GM10266 (cell line): ENCODE results near the gene LRRC28.

Experiments
- DNase-seq: peaks from one replicate; pipeline ENCODE4 v3.0.0; 2012; ENCODE audit errors: extremely low spot score
- TF ChIP-seq, protein P1 (sequence below): IDR thresholded peaks from 2 replicates; pipeline ENCODE4 v1.5.1; 2012; ENCODE audit warnings: mild to moderate bottlenecking, low read depth; ENCODE audit not compliant: control insufficient read depth, insufficient read depth; ENCODE audit errors: missing control alignments

Gene LRRC28

DNA sequence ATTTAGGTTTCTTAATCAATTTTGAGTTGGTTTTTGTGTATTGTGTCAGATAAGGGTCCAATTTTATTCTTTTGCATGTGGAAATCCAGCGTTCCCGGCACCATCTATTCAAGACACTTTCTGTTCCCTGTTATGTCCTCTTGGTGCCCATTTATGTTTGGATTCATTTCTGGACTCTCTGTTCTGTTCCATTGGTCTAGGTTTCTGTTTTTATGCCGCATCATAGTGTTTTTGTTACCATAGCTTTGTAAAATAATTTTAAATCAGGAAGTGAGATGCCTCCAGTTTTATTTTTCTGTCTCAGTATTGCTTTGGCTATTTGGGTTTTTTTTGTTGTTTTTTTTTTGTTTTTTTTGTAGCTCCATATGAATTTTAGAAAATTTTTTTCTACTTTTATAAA is 97.1 kb downstream of the LRRC28 start:
- TF ChIP-seq, protein P1, sequence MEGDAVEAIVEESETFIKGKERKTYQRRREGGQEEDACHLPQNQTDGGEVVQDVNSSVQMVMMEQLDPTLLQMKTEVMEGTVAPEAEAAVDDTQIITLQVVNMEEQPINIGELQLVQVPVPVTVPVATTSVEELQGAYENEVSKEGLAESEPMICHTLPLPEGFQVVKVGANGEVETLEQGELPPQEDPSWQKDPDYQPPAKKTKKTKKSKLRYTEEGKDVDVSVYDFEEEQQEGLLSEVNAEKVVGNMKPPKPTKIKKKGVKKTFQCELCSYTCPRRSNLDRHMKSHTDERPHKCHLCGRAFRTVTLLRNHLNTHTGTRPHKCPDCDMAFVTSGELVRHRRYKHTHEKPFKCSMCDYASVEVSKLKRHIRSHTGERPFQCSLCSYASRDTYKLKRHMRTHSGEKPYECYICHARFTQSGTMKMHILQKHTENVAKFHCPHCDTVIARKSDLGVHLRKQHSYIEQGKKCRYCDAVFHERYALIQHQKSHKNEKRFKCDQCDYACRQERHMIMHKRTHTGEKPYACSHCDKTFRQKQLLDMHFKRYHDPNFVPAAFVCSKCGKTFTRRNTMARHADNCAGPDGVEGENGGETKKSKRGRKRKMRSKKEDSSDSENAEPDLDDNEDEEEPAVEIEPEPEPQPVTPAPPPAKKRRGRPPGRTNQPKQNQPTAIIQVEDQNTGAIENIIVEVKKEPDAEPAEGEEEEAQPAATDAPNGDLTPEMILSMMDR: no peak
- DNase-seq: no peak

DNA sequence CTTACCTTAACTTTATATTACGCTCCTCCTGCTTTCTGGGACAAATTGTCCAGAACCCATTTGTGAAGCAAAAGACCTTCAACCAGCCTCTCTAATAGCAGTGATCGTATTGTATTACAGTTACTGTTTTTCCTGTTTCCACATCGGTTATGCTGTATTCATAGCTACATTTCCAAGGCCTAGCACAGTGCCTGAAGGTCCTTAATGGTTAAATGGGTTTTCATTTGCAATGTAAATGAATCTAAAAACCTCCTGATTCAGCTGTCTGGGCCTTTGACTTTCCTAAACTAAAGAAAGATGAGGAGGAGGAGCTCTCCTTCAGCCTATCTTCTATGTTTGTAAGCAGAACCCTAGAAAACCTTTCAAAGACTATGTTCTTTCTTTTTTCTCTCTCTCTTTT is 99.1 kb downstream of the LRRC28 start:
- no peak for DNase-seq
- TF ChIP-seq, protein P1: no peak

DNA sequence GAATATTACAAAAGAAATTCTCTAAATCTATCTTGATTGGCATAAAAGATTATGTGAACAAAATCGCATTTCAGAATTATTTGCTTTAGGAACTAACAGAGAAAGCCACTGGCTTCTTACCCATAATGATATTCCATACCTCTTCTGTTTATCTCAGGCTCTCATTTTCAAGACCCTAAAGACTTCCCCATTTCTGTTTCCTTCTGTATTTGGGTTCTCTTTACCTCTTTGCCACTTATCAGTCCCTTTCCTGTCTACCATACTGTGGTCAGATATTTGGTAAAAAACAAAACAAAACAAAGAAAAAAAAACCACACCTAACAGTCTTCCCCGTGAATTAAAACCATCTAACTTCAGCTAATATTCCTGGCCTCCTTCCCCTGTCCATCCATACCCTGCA is 108.5 kb downstream of the LRRC28 start:
- no peak for DNase-seq

DNA sequence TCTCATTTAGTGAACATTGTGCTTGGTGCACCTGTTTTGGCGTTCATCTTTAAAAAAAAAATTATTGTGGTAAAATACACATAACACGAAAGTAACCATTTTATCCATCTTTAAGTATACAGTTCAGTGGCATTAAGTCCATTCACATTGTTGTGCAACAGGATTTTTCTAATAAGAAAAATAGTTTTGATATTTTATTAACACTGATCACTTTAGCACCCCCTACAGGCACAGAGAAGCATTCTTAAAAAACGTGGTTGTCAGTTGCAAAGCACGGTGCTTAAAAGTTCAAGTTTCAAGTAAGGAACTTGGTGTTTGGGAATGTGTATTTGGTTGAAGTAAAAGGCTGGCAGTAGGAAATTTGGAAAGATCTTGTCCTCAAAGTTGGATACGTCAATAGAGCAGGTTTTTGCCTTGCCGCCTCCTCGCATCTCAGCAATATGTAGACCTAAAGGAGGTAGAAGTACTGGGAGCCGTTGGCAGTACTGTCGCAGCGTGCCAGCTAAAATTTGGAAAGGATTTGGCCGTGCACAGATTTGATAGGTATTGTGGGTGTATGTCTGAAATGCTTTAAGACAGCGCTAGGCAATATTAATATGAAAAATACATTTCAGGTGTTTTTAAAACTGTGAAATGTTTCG is 110.4 kb downstream of the LRRC28 start:
- DNase-seq: no peak
- TF ChIP-seq, protein P1: no peak

More for the DNA sequence above, 108.5 kb downstream of the LRRC28 start:
- TF ChIP-seq, protein P1: no peak

DNA sequence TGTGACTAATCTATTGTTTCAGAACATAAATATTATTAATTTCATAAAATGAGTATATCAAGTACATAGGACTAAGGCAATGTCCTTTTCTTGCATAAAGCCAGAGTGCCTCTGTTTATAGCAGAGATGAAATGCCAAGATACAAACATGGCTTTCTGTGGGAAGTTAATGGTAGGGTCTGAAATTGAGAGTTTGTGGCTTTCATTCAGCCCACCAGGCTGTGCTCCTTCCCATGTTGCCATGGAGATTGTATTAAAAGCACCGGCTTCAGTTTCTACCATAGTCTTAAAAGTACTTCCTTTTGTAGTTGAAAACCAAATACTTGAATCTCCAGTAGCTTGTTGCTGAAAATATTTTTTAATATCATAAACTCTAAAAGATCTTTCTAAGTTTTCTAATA is 114.0 kb downstream of the LRRC28 start:
- TF ChIP-seq, protein P1: no peak
- DNase-seq: peak; percentile 53

DNA sequence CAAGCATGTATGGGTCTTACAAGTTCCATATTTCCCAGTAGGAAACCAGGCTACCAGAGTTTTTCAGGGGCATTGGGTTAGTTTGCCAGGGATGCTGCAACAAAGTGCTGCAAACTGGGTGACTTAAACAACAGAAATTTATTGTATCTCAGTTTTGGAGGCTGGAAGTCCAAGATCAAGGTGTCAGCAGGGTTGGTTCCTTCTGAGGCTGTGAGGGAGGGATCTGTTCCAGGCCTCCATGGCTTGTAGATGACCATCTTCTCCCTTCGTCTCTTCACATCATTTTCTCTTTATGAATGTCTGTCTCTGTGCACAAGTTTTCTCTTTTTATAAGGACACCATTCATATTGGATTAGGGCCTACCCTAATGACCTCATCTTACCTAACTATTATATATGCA is 114.7 kb downstream of the LRRC28 start:
- DNase-seq: no peak
- TF ChIP-seq, protein P1: no peak

DNA sequence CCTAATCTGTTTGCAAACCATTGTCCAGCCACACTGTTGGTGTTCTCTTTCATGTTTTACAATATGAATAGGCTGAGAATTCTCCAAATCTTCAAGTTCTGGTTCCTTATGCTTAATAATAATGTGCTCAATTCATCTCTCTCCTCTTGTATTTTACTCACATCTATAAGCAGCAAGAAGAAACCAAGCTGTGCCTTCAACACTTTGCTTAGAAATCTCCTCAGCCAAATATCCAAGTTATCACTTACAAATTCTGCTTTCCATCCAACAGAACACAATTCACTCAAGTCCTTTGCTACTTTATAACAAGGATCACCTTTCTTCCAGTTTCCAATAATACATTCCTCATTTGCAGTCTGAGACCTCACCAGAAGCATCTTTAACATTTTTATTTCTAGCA is 117.5 kb downstream of the LRRC28 start:
- TF ChIP-seq, protein P1: no peak
- DNase-seq: no peak
